Fibroblast of upper back skin (primary cell): ENCODE results near the gene UTP11.
A peak's percentile ranks its signal among the peaks of the same experiment; 100 is the strongest.
"Not testable (repeated sequence)": the region's sequence is repeated elsewhere in the genome, so short reads cannot be mapped to it uniquely, and the experiment has no call there.

Experiments used
- DNase-seq: peaks from one replicate; pipeline ENCODE4 v3.0.0-alpha.2; 2013

Gene UTP11, protein sequence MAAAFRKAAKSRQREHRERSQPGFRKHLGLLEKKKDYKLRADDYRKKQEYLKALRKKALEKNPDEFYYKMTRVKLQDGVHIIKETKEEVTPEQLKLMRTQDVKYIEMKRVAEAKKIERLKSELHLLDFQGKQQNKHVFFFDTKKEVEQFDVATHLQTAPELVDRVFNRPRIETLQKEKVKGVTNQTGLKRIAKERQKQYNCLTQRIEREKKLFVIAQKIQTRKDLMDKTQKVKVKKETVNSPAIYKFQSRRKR

DNA sequence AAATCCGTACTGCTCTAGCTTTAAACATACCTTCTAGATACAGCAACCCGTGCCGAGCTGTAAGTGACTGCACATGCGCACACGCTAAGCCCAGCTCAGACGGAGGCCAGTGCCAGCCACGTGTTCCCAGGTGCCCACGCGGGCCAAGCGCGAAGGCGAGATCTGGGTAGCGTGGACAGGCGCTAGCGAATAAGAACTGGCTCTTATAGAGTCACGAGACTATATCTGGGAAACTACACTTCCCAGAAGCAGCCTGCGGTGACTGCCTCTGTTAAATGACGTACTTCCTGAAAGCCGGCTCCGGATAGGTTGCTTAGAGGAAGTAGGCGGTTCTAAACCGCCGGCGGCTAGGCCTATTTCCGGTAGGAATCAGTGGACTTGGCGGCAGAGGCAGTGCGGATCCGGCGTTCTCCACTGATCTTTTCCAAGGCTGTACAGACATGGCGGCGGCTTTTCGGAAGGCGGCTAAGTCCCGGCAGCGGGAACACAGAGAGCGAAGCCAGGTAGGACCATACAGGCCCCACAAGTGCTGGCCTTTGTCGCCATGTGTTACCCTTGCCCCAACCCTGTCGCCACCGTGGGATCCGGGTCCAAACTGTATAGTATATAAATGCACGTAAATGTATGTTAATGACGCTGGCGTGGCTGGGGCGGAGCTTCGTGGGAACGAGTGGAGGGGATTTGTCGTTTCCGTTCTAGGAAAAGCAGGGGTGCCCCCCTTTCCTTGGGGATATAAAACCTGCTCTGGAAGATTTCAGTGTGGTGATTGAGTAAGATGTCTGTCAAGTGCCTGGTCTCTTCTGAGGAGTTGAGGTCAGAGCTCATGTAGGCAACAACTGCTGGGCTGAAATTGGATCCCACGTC, at the start of gene UTP11:
UTP11 (plus strand) TSS at position 372 of the 864 bp plus-strand sequence; CDS start at position 441, 69 bp downstream.
- DNase-seq, result peak; percentile 99

DNA sequence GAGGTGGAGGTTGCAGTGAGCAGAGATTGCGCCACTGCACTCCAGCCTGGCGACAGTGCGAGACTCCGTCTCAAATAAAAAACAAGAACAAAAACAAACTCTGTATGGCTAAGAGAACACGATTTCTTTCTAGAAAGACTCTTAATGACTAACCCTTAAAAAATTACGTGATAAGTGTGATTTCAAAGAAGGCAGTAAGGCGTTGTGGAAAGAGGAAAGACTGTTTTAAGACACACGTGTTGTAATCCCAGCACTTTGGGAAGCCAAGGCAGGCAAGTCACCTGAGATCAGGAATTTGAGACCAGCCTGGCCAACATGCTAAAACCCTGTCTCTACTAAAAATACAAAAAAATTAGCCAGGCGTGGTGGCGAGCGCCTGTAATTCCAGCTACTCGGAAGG, 48.4 kb upstream of the UTP11 start:
- DNase-seq, result not testable (repeated sequence)

DNA sequence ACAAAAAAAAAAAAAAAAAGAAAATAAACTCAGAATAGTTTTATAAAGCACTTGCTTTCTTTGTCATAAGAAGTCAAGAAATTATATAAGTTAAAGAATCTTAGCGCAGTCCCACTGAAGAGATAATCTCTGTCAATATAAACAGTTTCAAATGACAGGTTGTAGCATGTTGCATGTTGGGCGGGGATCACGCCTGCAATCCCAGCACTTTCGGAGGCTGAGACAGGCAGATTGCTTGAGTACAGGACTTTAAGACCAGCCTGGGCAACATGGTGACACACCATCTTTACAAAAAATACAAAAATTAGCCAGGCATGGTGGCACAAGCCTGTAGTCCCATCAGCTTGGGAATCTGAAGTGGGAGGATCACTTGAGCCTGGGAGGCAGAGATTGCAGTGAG, 47.2 kb upstream of the UTP11 start:
- no peak for DNase-seq

DNA sequence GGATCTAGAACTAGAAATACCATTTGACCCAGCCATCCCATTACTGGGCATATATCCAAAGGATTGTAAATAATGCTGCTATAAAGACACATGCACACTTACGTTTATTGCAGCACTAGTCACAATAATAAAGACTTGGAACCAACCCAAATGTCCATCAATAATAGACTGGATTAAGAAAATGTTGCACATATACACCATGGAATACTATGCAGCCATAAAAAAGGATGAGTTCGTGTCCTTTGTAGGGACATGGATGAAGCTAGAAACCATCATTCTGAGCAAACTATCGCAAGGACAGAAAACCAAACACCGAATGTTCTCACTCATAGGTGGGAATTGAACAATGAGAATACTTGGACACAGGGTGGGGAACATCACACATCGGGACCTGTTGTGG, 38.9 kb upstream of the UTP11 start:
- not testable (repeated sequence) for DNase-seq

DNA sequence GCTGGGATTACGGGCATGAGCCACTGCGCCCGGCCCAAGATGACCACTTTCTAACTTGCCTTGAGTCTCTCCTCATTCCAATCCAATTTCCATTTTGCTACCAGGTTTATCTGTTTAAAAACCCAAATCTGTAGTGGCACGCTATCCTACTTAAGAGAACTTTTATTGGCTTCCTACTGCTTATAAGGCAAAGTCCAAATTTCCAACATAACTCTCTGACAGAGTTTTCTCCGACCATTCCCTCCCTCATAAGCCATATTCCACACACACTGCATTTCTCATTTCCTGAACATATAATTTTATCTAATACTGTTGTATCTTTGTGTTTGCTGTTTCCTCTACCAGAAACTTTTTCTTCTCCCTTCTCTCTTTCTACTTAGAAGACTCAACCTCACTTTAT, 38.0 kb upstream of the UTP11 start:
- DNase-seq, result no peak

DNA sequence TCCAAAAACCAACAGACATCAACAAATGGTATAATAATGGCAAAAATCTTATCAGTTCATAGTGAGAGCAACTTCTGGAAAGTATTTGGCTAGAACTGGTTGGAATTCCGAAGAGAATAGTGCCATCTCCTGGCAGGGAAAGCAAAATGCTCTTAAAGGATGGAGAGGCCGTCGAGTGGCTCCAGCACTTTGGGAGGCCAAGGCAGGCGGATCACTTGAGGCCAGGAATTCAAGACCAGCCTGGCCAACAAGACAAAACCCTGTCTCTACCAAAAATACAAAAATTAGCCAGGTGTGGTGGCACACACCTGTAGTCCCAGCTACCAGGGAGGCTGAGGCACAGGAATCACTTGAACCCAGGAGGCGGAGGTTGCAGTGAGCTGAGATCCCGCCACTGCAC, 37.5 kb upstream of the UTP11 start:
- DNase-seq, result peak; percentile 50

DNA sequence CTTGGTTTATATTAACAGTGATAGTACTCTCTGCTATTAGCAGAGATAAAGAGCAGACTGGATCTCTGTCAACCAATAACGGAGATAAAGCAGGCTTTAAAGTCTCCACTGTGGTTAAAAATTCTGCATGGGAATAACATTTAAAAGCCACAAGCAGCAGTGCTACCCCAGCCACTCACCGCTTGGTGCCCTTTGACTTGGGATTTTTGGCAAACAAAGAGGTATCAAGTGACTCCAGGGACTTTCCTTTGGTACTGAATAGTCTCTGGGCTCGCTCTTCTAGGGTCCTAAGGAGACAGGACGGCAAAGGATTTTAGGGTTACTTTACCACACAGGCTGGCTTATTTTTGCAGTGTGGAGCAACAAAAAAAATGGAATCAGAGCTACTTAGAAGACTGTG, 34.0 kb upstream of the UTP11 start:
- DNase-seq, result no peak

DNA sequence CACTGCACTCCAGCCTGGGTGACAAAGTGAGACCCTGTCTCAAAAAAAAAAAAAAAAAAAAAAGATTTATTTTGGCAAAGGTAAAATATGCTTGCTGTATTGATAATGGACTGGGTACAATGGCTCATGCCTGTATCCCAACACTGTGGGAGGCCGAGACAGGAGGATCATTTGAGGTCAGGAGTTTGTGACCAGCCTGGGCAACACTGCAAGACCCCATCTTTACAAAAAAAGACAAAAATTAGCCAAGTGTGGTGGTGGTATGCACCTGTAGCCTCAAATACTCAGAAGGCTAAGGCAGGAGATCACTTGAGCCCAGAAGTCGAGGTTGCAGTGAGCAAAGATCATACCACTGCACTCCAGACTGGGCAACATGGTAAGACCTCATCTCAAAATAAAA, 29.0 kb upstream of the UTP11 start:
- no peak for DNase-seq

DNA sequence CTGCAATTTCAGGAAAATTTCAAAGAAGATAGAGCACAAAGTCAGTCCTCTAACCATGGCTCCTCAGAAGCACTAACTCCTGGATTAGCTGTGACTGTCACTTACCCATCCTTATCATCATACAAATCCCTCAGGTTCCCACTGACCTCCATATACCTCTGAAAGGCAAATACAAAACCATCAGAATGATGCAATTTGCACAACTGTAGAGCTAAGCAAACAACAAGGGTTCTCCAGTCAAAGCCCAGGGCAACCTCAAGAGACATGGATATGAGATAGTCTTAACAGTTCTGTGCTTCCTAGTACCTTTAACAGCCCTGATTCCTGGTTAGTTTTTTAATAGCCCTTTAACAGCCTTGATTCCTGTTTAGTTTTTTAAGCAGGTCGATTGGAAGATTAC, 24.9 kb upstream of the UTP11 start:
- DNase-seq, result no peak

DNA sequence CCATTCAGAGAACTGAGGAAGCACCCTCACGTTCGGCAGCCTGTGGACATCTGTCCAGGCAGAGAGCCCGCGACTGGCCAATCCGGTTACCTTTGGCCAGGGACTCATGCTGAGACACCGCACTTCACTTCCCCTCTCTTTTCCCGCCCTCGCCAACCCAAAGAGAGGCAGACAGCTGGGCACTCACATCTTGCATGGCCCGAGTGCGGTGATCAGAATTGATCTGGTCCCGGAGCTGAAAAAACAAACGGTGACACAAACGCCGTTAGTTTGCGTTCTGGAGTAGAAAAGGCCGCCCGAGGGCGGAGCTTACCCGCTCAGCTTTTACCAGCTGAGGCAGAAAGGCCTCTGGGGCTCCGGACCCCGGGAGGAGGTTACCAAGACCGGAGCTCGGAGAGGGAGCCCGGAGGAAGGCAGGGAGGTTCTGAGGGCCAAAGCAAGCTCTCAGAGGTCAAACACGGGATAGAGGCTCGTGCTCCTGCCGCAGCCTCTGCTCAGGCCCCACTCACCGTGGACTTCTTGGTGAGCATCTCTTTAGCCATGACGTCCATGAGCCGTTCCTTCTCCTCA, 23.1 kb upstream of the UTP11 start:
- no peak for DNase-seq

DNA sequence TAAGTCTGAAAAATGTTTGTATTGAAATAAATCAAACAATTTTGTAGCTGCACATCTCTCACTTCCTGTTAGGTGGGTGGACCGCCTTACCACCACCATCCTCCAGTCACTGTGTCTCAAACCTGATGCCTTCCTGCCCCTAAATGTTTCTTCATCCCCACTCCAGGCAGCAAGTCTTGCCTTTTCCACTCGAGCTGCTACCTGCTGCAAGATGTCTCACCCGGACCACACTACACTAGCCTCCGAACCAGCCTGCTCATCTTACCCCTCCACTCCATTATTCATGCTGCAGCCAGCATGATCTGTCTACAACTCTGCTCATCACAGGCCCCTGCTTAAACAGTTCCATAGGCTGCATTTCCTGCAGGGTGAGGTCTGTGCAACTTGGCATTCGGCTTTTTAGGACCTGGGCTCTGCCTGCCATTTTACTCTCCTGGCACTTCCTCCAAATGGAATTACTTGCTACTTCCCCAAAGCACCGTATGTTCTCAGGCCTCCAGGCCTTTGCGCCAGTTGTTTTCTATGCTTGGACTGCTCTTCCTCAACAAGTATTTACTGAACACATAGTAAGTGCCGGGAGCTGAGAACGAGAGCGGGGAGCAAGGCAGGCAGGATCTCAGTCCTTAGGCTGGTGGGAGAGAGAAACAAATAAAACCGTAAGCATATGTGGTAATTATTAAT, 17.5 kb upstream of the UTP11 start:
- no peak for DNase-seq

DNA sequence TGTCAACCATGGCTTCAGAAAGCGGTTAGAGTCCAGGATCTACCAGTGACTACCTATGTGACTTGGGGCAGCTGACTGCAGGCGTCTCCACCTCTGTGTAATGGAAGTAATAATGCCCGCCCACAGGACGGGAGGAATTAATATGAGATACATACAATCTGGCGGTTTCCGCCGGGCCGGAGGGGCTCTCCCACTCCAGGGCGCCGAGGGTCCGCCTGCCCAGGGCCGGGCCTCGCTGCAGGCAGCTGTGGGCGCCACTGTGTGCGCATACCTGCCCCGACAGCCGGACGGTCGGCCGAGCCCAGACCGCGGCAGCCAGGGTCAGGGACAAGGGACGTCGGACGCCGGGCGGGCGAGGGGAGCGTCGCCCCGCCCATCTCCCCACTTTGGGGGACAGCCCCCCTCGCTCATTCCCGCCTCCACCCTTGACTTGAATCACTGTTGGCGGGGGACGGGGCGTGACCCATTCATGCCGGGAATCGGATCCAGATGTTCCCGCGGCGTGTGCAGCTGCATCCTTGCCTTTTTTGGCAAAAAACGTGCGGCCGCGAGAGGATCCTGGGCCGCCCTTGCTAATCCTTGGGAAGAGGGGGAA, 16.7 kb upstream of the UTP11 start:
- DNase-seq, result peak; percentile 98

DNA sequence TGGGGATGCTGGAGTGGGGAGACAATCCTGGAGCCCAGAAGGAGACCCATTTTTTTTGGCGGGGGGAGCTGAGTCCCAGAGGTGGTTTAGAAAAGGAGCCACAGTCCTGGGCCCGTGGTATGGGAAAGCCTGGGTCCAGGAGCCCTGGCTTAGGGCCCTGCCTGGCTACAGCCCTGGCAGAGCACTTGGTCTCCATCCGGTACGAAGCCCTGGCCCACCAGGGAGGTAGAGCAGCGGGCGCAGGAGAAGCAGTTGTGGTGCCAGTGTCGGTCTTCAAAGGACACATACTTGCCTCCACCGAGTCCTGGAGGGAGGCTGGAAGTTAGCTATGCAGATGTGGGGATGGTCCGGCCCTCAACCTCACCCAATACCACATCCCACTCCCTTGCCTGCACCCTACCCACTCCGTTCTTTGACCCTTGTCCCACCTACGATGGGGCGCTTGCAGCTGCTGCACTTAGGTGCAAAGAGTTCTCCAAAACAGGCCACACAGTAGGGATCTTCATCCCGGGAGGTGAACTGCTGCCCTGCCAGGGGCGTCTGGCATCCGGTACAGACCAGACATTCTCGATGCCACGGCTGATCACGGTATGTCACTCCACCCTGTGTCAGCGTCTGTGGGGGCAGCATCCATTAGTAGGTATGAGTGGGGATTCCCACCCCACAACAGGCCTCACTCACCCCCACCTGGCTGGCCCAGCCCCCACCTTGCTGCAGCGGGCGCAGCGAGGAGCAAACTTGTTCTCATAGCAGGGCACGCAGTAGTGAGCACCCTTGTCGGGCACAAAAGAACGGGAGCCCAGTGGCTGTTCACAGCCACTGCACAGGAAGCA, 15.1 kb upstream of the UTP11 start:
- no peak for DNase-seq

DNA sequence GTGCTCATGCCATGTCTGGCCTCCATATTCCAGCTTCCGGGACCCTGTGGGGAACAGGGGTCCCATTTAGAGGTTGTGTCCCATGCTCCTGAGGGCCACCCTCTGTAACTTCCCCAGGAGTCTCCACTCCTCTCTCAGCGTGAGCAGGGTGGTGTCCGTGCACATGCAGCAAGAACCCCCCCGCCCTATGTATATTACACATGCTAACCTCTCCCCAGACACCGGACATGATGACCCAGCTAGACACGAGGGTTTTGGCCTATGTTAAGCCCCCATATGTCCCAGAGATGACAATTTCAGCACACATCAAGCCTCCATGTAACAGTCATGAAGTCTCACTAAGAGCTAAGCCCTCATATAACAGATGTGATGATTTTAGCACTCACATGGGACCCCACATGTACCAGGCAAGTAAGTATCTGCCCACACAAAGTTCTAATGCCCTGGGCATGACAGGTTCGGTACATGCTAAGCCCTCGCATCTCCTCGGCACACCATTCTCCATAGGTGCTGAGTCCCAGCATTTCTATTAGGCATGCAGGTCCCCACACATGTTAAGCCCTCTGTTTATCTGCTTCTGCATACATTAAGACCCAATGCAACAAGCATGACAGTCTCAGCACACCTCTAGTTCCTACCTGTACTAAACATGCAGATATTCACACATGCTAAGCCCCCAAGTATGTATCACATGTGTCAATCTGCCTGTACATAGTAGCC, 14.3 kb upstream of the UTP11 start:
- DNase-seq, result no peak

DNA sequence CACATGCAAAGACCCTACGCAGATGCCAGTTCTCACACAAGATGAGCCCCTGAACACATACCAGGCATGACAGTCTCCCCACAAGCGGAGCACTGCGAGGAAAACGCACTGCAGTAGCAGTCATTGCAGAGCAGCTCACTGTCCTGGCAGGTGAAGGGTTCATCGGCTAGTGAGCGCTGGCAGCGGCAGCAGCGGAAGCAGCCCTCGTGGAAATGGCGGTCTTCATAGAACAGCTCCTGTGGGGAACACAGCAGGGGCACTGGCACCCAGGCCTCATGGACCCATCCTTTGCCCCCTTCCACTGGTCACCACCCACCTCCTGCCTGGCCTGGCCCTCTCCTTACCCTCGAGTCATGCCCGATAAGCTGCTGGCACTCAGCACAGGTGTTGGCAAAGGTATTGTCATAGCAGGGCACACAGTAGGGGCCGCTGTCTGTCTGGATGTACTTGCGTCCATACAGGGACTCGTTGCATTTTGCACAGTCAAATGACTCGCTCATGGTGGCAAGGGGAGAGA, 13.6 kb upstream of the UTP11 start:
- DNase-seq, result no peak

DNA sequence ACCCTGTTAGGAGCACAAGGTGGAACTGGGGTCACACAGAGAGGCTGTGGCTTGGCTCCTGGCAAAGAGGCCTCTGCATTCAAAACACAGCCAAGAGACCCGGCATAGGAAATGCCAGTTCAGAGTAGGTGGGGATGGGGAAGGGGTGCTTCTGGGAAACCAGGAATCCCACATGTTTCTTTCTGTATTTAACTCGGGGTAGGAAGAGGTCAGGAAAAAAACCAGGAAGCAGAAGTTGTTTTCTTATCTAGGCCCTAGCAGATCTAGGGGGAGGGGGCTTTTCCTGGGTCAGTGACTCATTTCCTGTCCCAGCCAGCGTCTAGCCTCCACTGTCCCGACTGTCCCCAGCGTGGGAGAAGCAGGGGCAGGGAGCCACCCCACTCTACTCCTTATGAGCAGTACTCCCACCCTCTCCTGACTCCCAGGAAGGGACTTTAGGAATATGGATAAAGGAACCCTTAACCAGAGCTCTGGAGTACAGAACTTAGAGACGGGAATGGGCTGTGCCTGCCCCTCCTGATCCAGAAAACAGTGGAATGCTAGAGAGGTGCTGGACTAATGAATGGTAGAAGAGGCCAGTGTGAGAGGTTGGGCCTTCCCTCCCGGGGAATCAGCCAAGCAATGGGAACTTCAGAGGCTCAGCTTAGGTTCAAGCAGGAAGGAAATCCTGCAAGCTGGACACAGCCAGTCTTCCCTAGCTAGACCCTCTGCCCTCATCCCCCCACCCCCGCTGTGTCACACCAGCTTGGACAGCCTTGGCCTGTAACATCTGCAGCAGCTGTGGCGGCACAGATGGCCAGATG, 12.9 kb upstream of the UTP11 start:
- DNase-seq, result peak; percentile 69

DNA sequence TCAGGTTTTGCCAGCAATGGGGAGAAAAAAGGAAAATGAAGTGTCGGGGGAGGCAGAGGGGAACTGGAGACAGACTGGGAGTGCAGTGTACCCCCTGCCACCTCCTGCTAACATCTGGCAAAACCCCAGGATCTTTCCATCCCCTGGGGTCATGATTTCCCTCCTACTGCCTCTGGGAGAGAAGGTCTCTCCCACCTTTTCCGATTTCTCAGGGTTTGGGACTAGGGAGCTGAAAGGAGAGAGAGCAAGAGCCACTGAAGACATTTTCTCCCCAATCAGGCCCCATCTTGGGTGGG, 12.4 kb upstream of the UTP11 start:
- DNase-seq, result no peak

DNA sequence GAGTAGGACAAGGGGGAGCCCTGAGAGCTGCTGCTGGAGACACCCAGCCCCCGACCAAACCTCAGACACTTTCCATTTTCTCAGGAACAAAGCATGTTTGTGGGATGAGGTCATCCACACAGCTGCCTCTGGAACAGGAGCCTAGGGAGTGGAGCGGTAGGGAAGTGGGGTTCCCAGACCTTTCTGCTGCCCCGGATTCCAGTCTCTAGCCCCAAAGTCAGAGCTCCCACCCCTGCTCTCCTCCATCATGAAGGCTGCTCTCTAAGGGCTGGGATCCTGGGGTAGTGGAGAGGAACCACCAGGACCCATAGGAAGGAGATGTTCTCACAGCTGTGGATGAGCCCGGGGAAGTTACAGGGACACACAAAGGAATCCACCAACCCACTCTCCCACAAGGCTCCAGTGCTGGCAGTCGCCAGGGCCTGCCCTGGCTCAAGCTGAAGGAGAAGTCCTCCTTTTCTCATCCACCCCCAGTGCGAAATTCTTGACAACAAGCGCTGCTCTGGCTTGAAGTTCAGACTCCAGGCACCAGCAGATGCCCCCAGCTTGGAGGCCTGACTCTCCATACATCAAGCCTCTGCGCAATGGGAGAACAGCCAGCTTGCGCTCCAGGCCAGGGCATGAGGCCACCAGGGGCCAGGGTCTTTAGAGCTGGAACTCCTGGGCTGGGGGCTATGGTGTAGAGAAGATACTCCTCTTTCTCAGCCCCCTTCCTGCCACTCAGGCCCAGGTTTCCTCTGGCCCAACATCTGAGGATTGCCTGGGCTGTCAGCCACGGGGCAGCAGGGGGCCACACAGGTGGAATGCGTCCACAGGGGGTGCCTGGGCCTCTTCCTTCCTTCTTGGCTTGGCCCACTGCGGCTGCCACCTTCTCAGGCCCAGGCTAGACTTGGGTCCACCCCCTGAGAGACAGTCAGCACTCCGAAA, 11.7 kb upstream of the UTP11 start:
- DNase-seq, result peak; percentile 93
